ENCODE results near the gene RANBP9.

The RANBP9 gene

DNA sequence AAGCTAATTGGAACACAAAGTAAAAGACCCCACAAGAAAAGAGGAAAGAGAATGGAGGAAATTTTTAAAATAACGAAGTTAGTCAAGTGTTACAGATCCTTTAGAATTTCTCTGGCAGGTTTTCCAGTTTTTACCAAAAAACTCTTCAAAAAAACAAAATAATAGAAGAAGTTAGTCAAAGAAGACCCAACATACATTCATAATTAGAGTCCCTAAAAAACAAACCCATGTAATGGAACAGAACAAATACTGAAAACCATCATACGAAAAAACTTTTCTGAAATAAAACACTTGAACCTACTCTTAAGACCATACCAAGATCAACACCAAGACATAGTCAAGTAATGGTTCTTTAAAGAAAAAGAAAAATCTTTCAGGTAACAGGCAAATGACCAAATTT, 31.6 kb downstream of the RANBP9 start:
- in situ Hi-C loops (cut with HindIII; ENCODE audit: low sequenced_read_pairs): no loop called here

DNA sequence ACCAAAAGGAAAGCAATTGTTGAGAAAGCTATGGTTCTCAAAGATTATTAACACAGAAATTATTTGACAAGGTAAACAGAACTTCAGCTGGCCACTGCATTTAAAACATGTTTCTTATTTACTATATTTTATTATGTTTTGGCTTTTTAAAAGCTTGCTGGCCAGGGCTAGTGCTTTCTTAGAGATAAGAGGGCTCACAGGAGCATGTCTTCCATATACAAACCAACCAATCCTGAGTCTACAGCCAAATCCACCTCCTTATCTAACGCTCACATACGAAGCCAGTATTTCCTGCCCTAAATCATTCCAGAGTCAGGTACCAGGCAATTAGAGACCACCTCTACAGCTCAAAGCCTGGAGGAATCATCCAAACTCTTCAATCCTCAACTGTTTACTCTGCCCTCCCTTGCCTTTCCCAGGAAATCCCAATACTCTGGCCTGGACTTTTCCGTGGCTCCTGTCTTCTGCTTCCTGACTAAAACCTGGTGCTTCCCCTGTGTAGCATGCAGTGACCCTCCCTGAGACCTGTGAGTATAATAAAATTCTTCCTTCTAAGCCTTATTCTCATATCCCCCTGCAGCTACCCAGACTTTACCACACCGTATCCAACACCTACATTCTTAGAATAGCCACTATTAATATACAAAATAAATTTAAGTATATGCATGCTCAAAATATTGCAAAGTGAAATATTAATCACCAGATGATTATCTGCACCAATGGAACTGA, 33.2 kb downstream of the RANBP9 start:
- in situ Hi-C loops (cut with HindIII; ENCODE audit: low sequenced_read_pairs): no loop called here

DNA sequence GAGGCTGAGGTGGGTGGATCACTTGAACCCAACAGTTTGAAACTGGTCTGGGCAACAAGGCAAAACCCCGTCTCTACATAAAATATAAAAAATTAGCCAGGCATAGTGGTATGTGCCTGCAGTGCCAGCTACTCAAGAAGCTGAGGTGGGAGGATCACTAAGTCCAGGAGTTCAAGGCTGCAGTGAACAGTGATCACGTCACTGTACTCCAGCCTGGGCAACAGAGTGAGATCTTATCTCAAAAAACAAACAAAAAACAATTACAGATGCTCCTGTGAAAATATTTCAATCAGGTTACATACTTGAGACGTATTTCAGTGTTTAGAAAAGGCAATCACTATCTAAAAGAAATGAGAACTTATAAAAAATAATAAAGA, 33.8 kb downstream of the RANBP9 start:
- in situ Hi-C loops (cut with HindIII; ENCODE audit: low sequenced_read_pairs): no loop called here

DNA sequence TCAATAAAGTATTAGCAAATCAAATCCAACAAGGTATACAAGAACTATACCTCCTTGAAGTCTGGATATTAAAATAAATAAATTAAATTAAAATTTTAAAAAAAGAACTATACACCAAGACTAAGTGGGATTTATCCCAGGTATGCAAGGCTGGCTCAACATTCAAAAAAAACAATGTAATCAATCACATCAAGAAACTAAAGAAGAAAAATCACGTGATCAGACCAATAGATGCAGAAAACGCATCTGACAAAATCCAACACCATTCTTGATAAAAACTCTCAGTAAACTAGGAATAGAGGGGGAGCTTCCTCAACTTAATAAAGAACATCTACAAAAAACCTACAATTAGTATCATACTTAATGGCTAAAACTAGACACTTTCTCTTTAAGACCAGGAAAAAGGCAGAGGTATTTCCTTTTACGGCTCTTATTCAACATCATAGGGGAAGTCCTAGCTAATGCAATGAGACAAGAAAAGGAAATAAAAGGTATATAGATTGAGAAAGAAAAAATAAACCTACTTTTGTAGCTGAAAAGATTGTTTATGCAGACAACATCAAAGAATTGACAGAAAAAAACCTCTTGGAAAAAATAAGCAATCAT, 35.0 kb downstream of the RANBP9 start:
- in situ Hi-C loops (cut with HindIII; ENCODE audit: low sequenced_read_pairs): no loop called here

DNA sequence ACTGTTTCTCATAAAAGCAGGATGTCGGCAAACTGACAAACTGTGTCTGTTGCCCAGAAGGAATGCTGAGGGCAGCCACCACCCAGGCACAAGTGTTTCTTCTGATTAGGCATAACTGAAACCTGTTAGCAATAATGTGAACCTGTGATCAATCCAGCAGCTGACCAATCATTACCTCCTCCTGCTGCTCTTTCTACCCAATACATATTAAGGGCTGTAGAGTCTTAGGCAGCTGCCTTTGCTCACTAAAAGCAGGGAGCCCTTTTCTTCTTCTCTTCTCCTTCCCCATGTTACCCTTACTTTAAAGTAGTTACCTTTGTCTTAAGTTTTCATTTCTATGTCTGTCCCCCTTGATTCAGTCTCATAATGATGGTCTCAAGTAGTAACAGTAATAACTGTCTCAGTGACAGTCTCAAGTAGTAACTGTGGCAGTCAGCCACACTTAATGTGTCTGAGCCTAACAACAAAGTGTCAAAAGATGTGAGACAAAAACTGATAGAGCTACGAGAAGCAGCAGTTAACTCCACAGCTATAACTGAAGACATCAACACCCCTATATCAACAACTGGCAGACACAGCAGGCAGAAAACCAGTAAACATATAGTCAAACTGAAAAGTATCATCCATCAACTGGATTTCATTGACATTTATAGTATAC, 37.0 kb downstream of the RANBP9 start:
- in situ Hi-C loops (cut with HindIII; ENCODE audit: low sequenced_read_pairs): no loop called here

DNA sequence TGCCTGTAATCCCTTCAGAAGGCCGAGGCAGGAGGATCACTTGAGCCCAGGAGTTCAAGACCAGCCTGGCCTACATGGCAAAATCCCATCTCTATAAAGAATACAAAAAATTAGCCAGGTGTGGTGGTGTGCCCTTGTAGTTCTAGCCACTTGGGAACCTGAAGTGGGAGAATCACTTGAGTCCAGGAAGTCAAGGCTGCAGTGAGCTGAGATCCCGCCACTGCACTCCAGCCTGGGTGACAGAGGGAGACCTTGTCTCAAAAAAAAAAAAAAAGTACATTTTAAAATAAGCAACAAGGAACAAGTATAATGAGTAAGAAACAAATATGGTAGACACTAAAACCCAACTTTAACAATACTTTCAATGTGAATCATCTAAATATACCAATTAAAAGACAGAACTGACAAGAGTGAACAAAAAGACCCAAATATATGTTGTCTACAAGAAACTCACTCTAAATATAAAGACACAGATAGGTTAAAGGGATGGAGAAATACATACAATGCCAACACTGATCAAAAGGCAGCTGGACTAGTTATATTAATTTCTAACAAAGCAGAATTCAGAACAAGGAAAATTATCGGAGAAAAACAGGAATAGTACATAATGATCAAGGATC, 37.7 kb downstream of the RANBP9 start:
- in situ Hi-C loops (cut with HindIII; ENCODE audit: low sequenced_read_pairs): no loop called here

DNA sequence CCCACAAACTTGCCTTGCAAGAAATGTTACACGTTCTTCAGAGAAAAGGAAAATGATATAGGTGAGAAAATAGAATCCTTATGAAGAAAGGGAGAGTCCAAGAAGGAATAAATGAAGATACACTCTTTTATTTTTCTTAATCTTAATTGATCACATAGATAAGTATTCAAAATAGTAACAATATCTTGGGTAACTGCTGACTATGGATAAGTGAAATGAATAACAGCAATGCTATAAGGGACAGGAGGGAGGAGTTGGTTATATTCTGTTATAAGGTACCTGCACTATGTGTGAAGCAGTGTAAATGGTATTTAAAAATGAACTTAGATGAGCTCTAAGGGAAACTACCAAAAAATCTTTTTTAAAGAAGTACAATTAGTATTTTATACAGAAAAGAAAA, 38.3 kb downstream of the RANBP9 start:
- in situ Hi-C loops (cut with HindIII; ENCODE audit: low sequenced_read_pairs): no loop called here

DNA sequence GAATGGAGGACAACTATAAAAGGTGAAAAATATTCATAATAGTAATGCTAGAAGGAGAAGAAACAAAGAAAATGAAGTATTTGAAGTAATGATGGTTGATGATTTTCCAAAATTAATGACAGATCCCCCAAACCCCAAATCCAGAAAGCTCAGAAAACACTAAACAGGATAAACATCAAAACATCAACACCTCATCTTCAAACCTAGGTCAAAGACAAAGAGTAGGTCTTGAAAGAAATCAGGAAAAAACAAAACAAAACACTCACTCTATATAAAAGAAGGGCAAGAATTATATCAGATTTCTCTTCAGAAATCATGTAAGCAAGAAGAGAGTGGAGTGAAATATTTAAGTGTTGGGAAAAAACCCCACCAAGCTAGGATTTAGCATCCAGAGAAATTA, 38.7 kb downstream of the RANBP9 start:
- in situ Hi-C loops (cut with HindIII; ENCODE audit: low sequenced_read_pairs): no loop called here

DNA sequence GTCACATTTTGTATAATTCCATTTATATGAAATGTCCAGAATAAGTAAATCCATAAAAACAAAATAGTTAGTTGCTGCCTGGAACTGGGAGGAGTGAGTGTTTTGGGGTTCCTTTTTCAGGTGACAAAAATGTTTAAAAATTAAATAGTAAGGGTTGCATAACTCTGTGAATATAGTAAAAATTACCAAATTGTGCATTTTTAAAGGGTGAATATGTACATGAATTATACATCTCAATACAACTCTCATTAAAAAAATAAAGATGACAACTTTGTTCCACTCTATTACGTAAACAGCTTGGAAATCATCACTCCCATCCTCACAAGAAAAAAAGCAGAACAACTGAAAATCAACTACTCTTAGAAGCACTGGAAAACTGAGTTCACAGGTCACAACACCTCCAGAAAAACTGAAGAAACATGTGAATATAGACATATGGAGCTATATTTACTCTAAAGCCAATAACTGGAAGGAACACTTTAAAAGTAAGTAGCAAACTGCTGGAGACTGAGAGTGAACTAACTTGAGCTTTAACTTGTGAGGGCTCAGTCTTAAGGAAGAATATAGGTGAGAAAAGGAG, 40.0 kb downstream of the RANBP9 start:
- in situ Hi-C loops (cut with HindIII; ENCODE audit: low sequenced_read_pairs): no loop called here

DNA sequence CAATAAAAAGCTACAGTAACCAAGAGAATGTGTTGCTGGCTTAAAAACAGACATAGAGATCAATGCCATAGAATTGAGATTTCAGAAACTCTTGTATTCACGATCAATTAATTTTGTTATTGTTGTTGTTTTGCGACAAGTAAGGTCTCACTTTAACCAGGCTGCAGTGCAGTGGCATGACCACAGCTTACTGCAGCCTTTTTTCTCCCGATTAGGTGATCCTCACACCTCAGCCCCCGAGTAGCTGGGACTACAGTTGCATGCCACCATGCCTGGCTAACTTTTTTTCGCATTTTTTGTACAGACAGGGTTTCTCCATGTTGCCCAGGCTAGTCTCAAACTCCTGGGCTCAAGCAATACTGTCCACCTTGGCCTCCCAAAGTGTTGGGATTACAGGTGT, 42.2 kb downstream of the RANBP9 start:
- in situ Hi-C loops (cut with HindIII; ENCODE audit: low sequenced_read_pairs): no loop called here

DNA sequence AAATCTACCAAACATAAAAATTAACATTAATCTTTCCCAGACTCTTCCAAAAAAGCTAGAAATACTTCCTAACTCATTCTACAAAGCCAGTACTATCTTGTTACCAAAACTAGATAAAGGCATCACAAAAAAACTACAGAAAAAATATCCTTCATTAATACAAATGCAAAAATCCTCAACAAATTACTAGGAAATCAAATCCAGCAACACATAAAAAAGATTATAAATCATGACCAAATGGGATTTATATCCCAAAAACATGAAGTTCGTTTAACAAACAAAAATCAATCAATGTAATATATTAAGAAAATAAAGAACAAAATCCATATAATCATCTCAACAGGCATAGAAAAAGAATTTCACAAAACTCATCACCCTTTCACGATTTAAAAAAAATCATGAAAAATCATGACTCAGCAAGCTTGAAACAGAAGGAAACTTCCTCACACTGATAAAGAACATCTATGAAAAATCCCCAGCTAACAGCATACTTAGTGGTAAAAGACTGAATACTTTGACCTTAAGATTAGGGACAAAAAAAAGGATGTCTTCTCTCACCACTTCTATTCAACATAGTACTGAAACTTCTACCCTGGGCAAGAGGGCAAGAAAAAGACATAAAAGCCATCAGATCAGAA, 43.2 kb downstream of the RANBP9 start:
- in situ Hi-C loops (cut with HindIII; ENCODE audit: low sequenced_read_pairs): no loop called here

DNA sequence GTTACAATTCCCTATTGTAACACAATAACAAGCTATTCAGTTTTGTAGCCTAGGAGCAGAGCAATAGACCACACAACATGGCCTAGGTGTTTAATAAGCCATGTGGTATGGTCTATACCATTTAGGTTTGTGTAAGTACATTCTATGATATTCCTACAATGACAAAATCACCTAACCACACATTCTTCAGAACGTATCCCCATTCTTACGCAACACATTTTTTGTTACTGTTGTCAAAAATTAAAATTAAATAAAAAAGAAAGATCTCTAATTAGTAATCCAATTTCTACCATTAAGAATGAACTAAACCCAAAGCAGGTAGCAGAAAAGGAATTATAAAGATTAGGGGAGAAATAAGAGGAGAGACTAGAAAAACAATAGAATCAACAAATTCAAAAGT, 44.0 kb downstream of the RANBP9 start:
- in situ Hi-C loops (cut with HindIII; ENCODE audit: low sequenced_read_pairs): no loop called here

DNA sequence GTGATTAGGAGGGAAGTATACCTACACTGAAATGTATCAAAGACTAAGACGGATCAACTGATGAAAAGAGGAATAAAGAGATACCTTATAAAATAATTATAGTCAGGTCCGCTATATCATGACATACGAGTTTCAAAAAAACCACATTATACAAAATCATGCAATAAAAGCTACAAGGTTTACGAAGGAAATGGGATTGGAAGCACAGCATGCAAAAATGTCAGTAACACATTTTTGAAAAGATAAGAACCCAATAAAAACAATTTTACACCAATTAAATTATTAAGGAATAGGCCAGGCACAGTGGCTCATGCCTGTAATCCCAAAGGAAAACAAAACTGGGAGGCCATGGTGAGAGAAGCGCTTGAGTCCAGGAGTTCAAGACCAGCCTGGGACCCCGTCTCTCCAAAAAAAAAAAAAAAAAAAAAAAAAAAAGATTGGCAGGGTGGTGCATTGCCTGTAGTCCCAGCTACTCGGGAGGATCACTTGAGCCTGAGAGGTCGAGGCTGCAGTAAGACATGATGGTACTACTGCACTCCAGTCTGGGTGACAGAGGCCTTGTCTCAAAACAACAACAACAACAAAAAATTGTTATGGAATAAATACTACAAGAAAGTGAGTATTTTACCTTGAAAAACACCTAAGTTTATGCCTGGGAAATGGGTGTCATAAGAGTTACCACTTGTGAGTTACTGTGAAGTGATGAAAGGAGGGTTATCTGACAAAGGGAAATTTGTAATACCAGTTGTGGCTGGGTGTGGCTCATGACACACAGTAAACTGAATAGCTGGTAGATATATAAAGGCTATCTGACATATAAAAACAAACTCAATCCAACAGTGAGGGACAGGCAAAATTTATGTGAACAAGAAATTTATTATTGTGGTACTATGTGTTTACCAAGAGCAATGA, 45.2 kb downstream of the RANBP9 start:
- in situ Hi-C loops (cut with HindIII; ENCODE audit: low sequenced_read_pairs): no loop called here

DNA sequence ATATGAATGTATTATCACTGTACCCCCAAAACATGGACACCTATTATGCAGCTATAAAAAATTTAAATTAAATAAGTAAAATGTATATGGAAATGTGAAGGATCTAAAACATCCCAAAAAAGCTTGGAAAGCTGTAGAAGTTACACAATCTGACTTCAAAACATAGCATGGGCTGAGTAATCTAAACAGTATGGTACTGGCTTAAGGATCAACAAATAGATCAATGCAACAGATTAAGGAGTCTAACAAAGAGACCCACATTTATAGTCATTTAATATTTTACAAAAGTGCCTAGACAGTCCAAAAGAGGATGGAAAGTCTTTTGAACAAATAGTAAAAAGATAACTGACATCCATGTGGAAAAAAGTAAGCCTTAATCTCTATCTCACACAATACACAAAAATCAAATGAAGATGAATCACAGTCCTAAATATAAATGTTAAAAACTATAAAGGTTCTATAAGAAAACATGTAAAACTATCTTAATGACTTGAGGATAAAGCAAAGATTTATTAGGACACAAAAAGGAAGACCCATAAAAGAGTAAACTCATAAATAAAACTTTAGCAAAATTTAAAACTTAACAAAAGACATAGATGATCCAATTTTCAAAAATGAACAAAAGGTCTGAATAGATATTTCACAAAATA, 46.8 kb downstream of the RANBP9 start:
- in situ Hi-C loops (cut with HindIII; ENCODE audit: low sequenced_read_pairs): no loop called here

DNA sequence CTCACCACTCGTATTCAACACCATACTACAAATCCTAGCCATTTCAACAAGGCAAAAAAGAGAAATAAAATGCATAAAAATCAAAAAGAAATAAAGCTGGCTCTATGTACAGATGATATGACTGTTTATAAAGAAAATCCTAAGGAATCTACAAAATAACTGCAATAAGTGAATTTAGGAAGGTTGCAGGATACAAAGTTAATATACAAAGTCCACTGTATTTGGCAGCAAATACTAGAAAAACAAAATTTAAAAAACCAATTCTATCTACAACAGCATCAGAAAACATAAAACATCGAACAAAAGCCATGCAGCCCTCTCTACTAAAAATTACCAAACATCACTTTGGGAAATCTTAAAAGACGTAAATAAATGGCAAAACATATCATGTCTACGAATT, 47.6 kb downstream of the RANBP9 start:
- in situ Hi-C loops (cut with HindIII; ENCODE audit: low sequenced_read_pairs): no loop called here

DNA sequence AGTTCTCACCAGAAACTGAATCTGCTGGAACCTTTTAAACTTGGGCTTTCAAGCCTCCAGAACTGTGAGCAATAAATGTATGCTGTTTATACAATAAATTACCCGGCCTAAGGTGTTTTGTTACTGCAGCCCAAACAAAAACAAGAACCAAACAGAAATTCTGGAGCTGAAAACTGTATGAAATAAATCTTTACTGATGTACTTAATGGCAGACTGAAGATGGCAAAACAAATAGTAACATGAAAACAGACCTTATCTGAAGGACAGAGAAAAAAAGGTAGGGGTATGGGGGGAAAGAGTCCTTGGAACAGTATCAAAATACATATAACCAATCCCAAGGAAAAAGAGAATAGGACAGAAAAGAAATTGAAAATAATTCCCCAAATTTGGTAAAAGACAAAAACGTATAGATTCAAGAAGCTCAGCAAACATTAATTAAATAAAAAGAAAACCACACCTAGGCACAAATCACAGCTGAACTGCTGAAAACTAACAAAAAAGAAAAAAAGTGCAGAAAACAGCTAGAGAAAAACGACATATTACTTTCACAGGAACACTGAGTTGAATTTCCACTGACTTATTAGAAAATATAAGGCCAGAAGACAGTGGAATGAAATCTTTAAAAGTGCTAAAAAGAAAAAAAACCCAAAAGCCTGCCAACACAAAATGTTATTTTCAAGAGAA, 48.8 kb downstream of the RANBP9 start:
- in situ Hi-C loops (cut with HindIII; ENCODE audit: low sequenced_read_pairs): no loop called here

DNA sequence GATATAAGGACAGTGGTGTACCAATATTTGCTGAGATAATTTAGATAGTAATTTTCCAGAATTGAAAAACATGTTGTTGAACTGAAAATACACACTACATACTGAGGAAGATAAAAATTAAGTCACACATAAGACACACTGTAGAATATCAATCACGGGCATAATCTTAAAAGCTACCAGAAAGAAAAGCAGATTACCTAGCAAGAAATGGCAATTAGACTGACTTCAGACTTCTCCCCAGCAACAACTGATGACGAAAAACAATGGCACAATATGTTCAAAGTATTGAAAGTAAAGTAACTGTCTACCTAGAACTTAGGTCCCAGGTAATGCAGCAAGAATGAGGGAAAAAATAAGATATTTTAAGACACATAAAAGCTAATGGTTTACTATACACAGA, 50.0 kb downstream of the RANBP9 start:
- in situ Hi-C loops (cut with HindIII; ENCODE audit: low sequenced_read_pairs): no loop called here

DNA sequence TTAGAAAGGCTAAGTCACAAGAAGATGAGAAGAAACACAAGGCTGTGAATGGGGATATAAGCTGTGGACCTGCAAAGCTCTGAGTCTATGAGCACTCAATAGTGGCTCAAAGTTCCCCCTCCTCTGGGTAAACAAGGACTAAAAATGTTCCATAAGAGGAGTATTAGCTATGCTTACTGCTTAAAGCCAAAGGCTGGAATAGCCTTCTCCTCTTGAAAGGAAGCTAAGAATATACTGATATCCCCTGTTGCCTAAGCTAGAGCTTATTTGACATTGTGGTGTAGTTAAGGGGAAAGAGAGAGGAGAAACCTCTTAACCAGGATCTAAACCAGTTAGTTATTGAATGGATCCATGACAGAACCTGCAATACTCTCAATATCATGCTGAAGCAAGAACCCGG, 50.7 kb downstream of the RANBP9 start:
- in situ Hi-C loops (cut with HindIII; ENCODE audit: low sequenced_read_pairs): no loop called here

DNA sequence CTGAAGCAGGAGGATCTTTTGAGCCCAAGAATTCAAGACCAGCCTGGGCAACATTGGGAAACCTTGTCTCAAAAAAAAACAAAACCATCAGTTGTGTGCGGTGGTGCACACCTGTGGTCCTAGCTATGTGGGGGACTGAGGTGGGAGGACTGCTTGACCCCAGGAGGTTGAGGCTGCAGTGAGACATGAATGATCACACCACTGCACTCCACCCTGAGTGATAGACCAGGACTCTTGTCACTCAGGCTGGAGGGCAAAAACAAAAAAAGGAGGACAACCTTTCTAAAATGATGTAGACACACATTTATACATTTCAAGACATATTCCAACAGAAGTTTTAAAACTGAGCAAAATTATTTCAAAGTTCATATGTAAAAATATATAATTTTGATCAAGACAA, 51.4 kb downstream of the RANBP9 start:
- in situ Hi-C loops (cut with HindIII; ENCODE audit: low sequenced_read_pairs): no loop called here
